GM12891 (cell line): ENCODE measurements around the gene SDK1.

Experiments
- PAX5 ChIP-seq: IDR thresholded peaks from 2 replicates; pipeline ENCODE4 v1.6.1; 2011; ENCODE audit warnings: low read length, moderate library complexity, mild to moderate bottlenecking; ENCODE audit not compliant: insufficient read depth, severe bottlenecking
- POLR2A ChIP-seq: IDR thresholded peaks from 2 replicates; pipeline ENCODE4 v1.6.1; 2011; ENCODE audit warnings: low read depth, low read length, control low read depth
- POLR2AphosphoS5 ChIP-seq: IDR thresholded peaks from 2 replicates; pipeline ENCODE4 v1.6.1; 2011; ENCODE audit warnings: low read depth, low read length, control low read depth
- TAF1 ChIP-seq: IDR thresholded peaks from 2 replicates; pipeline ENCODE4 v1.6.1; 2011; ENCODE audit warnings: low read depth, low read length, control low read depth

- TF ChIP-seq POLR2AphosphoS5 (no peak), PAX5 (no peak), POLR2A (no peak), TAF1 (no peak)
Measured at GRCh38 chr7:3922175-3922635, 621.2 kb downstream of the SDK1 start.
